Measurements from ENCODE around the gene TRIM44. TPM values are rescaled to one million over a fixed set of nuclear protein-coding genes. Genes with fewer than 3 reads are reported as not detected.

The TRIM44 gene
- polyA plus RNA-seq, 1 donor (not counting 4 experiments of a cell fraction or from before 2014, with no cell fraction given), result 48.3 TPM

GRCh38 chr11:35723493-35723892, 60.9 kb downstream of the TRIM44 start:
- no peak overlapping the region for H3K27ac ChIP-seq (ENCODE audit: control insufficient read depth, insufficient read depth, low read length)
- no peaks in the 10 kb centered on the region for H4K20me1 ChIP-seq (ENCODE audit: control insufficient read depth, extremely low read depth, insufficient read depth, low read length)
- dilution Hi-C loops (cut with MboI; ENCODE audit: extremely low pct_ligation_motif_present, low sequenced_read_pairs), result no loop called here
- FAIRE-seq, result no peak
- H3K4me2 ChIP-seq (ENCODE audit: control insufficient read depth, extremely low read depth, insufficient read depth, low read depth, low read length), result no peak overlapping the region
- no peaks in the 10 kb centered on the region for H3K9me3 ChIP-seq (ENCODE audit: control insufficient read depth, low read depth, low read length)
- no peak for DNase-seq (ENCODE audit: low read depth, low spot score)
- no peak overlapping the region for H3K9ac ChIP-seq (ENCODE audit: control insufficient read depth, extremely low read depth, insufficient read depth, low read length)
- no peak for TF ChIP-seq EZH2 (IDR thresholded peaks at IDR 0.05; ENCODE audit: low read length)
- TF ChIP-seq CTCF (optimal IDR thresholded peaks at IDR 0.05 in 1 of 3, IDR thresholded peaks at IDR 0.05 in 1 of 3, conservative IDR thresholded peaks at IDR 0.05 in 1 of 3; ENCODE audit: extremely low read depth in 1 of 3, insufficient read depth in 2 of 3, low read length in 3 of 3), result no peak
- peaks cover 2 to 4% of the 10 kb centered on the region in 2 experiments for H3K36me3 ChIP-seq (ENCODE audit: control insufficient read depth in 2 of 2, extremely low read depth in 1 of 2, insufficient read depth in 2 of 2, low read length in 2 of 2)
- no peaks in the 10 kb centered on the region for H3K27me3 ChIP-seq (ENCODE audit: control insufficient read depth, extremely low read depth, insufficient read depth, low read length)
- H2AFZ ChIP-seq (ENCODE audit: control insufficient read depth, low read length), result no peak overlapping the region
- no peaks in the 10 kb centered on the region for H3K9me1 ChIP-seq (ENCODE audit: control insufficient read depth, extremely low read depth, insufficient read depth, low read length)
- H3K4me1 ChIP-seq (ENCODE audit: control insufficient read depth, extremely low read depth, insufficient read depth, low read length), result no peaks in the 10 kb centered on the region
- H3K4me3 ChIP-seq (ENCODE audit: control insufficient read depth in 2 of 3, extremely low read depth in 1 of 3, insufficient read depth in 2 of 3, low read depth in 1 of 3, low read length in 3 of 3), result no peak overlapping the region
- peaks cover 10% of the 10 kb centered on the region for H3K79me2 ChIP-seq (ENCODE audit: control insufficient read depth, insufficient read depth, low read length)

GRCh38 chr11:35723913-35724312, 61.3 kb downstream of the TRIM44 start:
- peaks cover 8% of the 10 kb centered on the region for H3K79me2 ChIP-seq (ENCODE audit: control insufficient read depth, insufficient read depth, low read length)
- no peak overlapping the region for H2AFZ ChIP-seq (ENCODE audit: control insufficient read depth, low read length)
- TF ChIP-seq EZH2 (IDR thresholded peaks at IDR 0.05; ENCODE audit: low read length), result no peak
- no peak for TF ChIP-seq CTCF (optimal IDR thresholded peaks at IDR 0.05 in 1 of 3, IDR thresholded peaks at IDR 0.05 in 1 of 3, conservative IDR thresholded peaks at IDR 0.05 in 1 of 3; ENCODE audit: extremely low read depth in 1 of 3, insufficient read depth in 2 of 3, low read length in 3 of 3)
- DNase-seq (ENCODE audit: low read depth, low spot score) (no peak), FAIRE-seq (no peak)
- H3K4me1 ChIP-seq (ENCODE audit: control insufficient read depth, extremely low read depth, insufficient read depth, low read length), result no peaks in the 10 kb centered on the region
- no peak overlapping the region for H3K9ac ChIP-seq (ENCODE audit: control insufficient read depth, extremely low read depth, insufficient read depth, low read length)
- H3K9me3 ChIP-seq (ENCODE audit: control insufficient read depth, low read depth, low read length), result no peaks in the 10 kb centered on the region
- no peak overlapping the region for H3K4me2 ChIP-seq (ENCODE audit: control insufficient read depth, extremely low read depth, insufficient read depth, low read depth, low read length)
- no peak overlapping the region for H3K27ac ChIP-seq (ENCODE audit: control insufficient read depth, insufficient read depth, low read length)
- H3K4me3 ChIP-seq (ENCODE audit: control insufficient read depth in 2 of 3, extremely low read depth in 1 of 3, insufficient read depth in 2 of 3, low read depth in 1 of 3, low read length in 3 of 3), result no peak overlapping the region
- H3K36me3 ChIP-seq (ENCODE audit: control insufficient read depth in 2 of 2, extremely low read depth in 1 of 2, insufficient read depth in 2 of 2, low read length in 2 of 2), result peaks cover 2 to 4% of the 10 kb centered on the region in 2 experiments
- H4K20me1 ChIP-seq (ENCODE audit: control insufficient read depth, extremely low read depth, insufficient read depth, low read length), result no peaks in the 10 kb centered on the region
- no peaks in the 10 kb centered on the region for H3K9me1 ChIP-seq (ENCODE audit: control insufficient read depth, extremely low read depth, insufficient read depth, low read length)
- dilution Hi-C loops (cut with MboI; ENCODE audit: extremely low pct_ligation_motif_present, low sequenced_read_pairs), result no loop called here
- H3K27me3 ChIP-seq (ENCODE audit: control insufficient read depth, extremely low read depth, insufficient read depth, low read length), result no peaks in the 10 kb centered on the region
